GM23338 (cell line): ENCODE measurements around the gene OLA1. TPM values are rescaled to one million over a fixed set of nuclear protein-coding genes. Genes with fewer than 3 reads are reported as not detected.

ENCODE experiments used
- ATAC-seq: fragments of 200-7000 bp; cut with Tn5 transposase; 3 replicates; pipeline ENCODE4 v1.9.1; 2020
- DNase-seq: peaks from one replicate; pipeline ENCODE4 v3.0.0-alpha.2; 2015; ENCODE audit warnings: low spot score
- H2AFZ ChIP-seq: fragments of 200-600 bp; sonication (generic); 2 replicates; pipeline ENCODE4 v1.8.0; 2016; ENCODE audit warnings: antibody characterized with exemption, mild to moderate bottlenecking, moderate library complexity
- H3F3A ChIP-seq: fragments of 200-600 bp; sonication (generic); replicated peaks from 2 replicates; pipeline ENCODE4 v1.8.0; 2017; ENCODE audit warnings: antibody characterized with exemption, mixed run types, low read depth
- H3K27ac ChIP-seq: fragments of 200-600 bp; sonication (generic); 2 replicates; pipeline ENCODE4 v1.6.1; 2016; ENCODE audit warnings: low read depth
- H3K27me3 ChIP-seq: fragments of 200-600 bp; sonication (generic); 2 replicates; pipeline ENCODE4 v1.8.0; 2016; ENCODE audit warnings: mild to moderate bottlenecking, mixed run types, moderate library complexity; ENCODE audit not compliant: insufficient read depth
- H3K36me3 ChIP-seq: fragments of 200-600 bp; sonication (generic); 2 replicates; pipeline ENCODE4 v1.8.0; 2016; ENCODE audit warnings: mild to moderate bottlenecking; ENCODE audit not compliant: insufficient read depth
- H3K4me1 ChIP-seq: fragments of 200-600 bp; sonication (generic); 2 replicates; pipeline ENCODE4 v1.8.0; 2016; ENCODE audit warnings: mild to moderate bottlenecking, moderate library complexity; ENCODE audit not compliant: insufficient read depth
- H3K4me2 ChIP-seq: fragments of 200-600 bp; sonication (generic); 2 replicates; pipeline ENCODE4 v1.7.1; 2017; ENCODE audit warnings: mixed run types
- H3K4me3 ChIP-seq: fragments of 200-600 bp; sonication (generic); 2 replicates; pipeline ENCODE4 v1.6.1; 2016; ENCODE audit warnings: mixed run types
- H3K79me2 ChIP-seq: fragments of 200-600 bp; sonication (generic); replicated peaks from 2 replicates; pipeline ENCODE4 v1.8.0; 2017; ENCODE audit warnings: mild to moderate bottlenecking; ENCODE audit not compliant: insufficient read depth
- H3K9me2 ChIP-seq: fragments of 200-600 bp; sonication (generic); 2 replicates; pipeline ENCODE4 v1.8.0; 2017; ENCODE audit not compliant: insufficient read depth
- H4K20me1 ChIP-seq: fragments of 200-600 bp; sonication (generic); replicated peaks from 2 replicates; pipeline ENCODE4 v1.8.0; 2017; ENCODE audit warnings: mild to moderate bottlenecking; ENCODE audit not compliant: insufficient read depth
- H3K27ac Mint-ChIP-seq: 2 replicates; pipeline ENCODE4 v1.8.0; 2020; ENCODE audit warnings: inconsistent platforms, mild to moderate bottlenecking, moderate library complexity, mixed read lengths
- H3K27me3 Mint-ChIP-seq: 3 replicates; pipeline ENCODE4 v1.8.0; 2022; ENCODE audit warnings: low read depth, mild to moderate bottlenecking, moderate library complexity, mixed read lengths, inconsistent platforms; ENCODE audit not compliant: insufficient read depth, poor library complexity
- H3K36me3 Mint-ChIP-seq: 3 replicates; pipeline ENCODE4 v1.8.0; 2021; ENCODE audit warnings: low read depth, mild to moderate bottlenecking, inconsistent platforms, moderate library complexity, mixed read lengths
- H3K4me1 Mint-ChIP-seq: 3 replicates; pipeline ENCODE4 v1.8.0; 2020; ENCODE audit warnings: mild to moderate bottlenecking, inconsistent platforms, mixed read lengths
- H3K4me3 Mint-ChIP-seq: 3 replicates; pipeline ENCODE4 v1.8.0; 2021; ENCODE audit warnings: moderate library complexity, mild to moderate bottlenecking, inconsistent platforms, mixed read lengths
- H3K9me3 Mint-ChIP-seq: 3 replicates; pipeline ENCODE4 v1.8.0; 2020; ENCODE audit warnings: moderate library complexity, mild to moderate bottlenecking, inconsistent platforms, mixed read lengths
- CREB1 ChIP-seq: fragments of 250-450 bp; sonication (Bioruptor Pico); IDR thresholded peaks from 2 replicates; pipeline ENCODE4 v1.5.0; 2020; ENCODE audit warnings: low read depth, mild to moderate bottlenecking, moderate library complexity
- EZH2 ChIP-seq: fragments of 200-600 bp; sonication (generic); IDR thresholded peaks from one replicate; pipeline ENCODE4 v1.8.0; 2017; ENCODE audit warnings: antibody characterized with exemption, mild to moderate bottlenecking, low read depth; ENCODE audit not compliant: unreplicated experiment
- EZH2phosphoT487 ChIP-seq: fragments of 200-600 bp; sonication (generic); IDR thresholded peaks from one replicate; pipeline ENCODE4 v1.8.1; 2018; ENCODE audit warnings: antibody characterized with exemption; ENCODE audit not compliant: unreplicated experiment
- JUNB ChIP-seq: IDR thresholded peaks from one replicate; pipeline ENCODE4 v1.6.1; 2016; ENCODE audit warnings: antibody characterized with exemption; ENCODE audit not compliant: unreplicated experiment
- NANOG ChIP-seq: IDR thresholded peaks from 2 replicates; pipeline ENCODE4 v1.6.1; 2016; ENCODE audit warnings: antibody characterized with exemption, borderline replicate concordance
- POLR2AphosphoS5 ChIP-seq: IDR thresholded peaks from 2 replicates; pipeline ENCODE4 v1.6.1; 2016; ENCODE audit warnings: antibody characterized with exemption, low read depth
- STAT1 ChIP-seq: IDR thresholded peaks from one replicate; pipeline ENCODE4 v1.6.1; 2016; ENCODE audit warnings: antibody characterized with exemption; ENCODE audit not compliant: unreplicated experiment
- ZNF114 ChIP-seq: fragments of 250-450 bp; sonication (Bioruptor Pico); IDR thresholded peaks from 2 replicates; pipeline ENCODE4 v1.5.0; 2020; ENCODE audit warnings: mild to moderate bottlenecking, moderate library complexity
- ZNF331 ChIP-seq: fragments of 250-450 bp; sonication (Bioruptor Pico); IDR thresholded peaks from 2 replicates; pipeline ENCODE4 v1.5.0; 2020; ENCODE audit warnings: low read depth, mild to moderate bottlenecking, moderate library complexity
- polyA plus RNA-seq: library from polyadenylated mRNA; unstranded; fragments of >200 nt; fragmentation: Nextera tagmentation; extraction: Ambion mirVana; gene quantifications from 2 replicates; pipeline ENCODE4 v1.2.1, GENCODE V29; 2016
- total RNA-seq: library from RNA; depleted of rRNA; stranded (reverse); fragments of >200 nt; shearing (Covaris generic); gene quantifications from 2 replicates; pipeline ENCODE4 v1.2.3, GENCODE V29; 2014
- TF ChIP-seq, protein P1 (sequence below): IDR thresholded peaks from one replicate; pipeline ENCODE4 v1.6.1; 2018; ENCODE audit warnings: antibody characterized with exemption; ENCODE audit not compliant: unreplicated experiment
- TF ChIP-seq, protein P2 (sequence below): fragments of 250-450 bp; sonication (Bioruptor Pico); IDR thresholded peaks from 2 replicates; pipeline ENCODE4 v1.5.0; 2020; ENCODE audit warnings: mild to moderate bottlenecking, moderate library complexity
- TF ChIP-seq, protein P3 (sequence below): IDR thresholded peaks from 2 replicates; pipeline ENCODE4 v1.6.1; 2016; ENCODE audit warnings: antibody characterized with exemption
- TF ChIP-seq, protein P4 (sequence below), 2 experiments: fragments of 200-600 bp in 1 of 2; sonication (generic) in 1 of 2; conservative IDR thresholded peaks; 2 replicates each; pipeline versions ENCODE4 v1.5.1 to v1.6.1; 2016 to 2017; ENCODE audit warnings: antibody characterized with exemption in 2 of 2, low read depth in 2 of 2, mild to moderate bottlenecking in 2 of 2, moderate library complexity in 1 of 2

Gene OLA1
- total and polyA plus RNA-seq, 2 experiments from 2014 or later = 104 to 242 TPM

DNA sequence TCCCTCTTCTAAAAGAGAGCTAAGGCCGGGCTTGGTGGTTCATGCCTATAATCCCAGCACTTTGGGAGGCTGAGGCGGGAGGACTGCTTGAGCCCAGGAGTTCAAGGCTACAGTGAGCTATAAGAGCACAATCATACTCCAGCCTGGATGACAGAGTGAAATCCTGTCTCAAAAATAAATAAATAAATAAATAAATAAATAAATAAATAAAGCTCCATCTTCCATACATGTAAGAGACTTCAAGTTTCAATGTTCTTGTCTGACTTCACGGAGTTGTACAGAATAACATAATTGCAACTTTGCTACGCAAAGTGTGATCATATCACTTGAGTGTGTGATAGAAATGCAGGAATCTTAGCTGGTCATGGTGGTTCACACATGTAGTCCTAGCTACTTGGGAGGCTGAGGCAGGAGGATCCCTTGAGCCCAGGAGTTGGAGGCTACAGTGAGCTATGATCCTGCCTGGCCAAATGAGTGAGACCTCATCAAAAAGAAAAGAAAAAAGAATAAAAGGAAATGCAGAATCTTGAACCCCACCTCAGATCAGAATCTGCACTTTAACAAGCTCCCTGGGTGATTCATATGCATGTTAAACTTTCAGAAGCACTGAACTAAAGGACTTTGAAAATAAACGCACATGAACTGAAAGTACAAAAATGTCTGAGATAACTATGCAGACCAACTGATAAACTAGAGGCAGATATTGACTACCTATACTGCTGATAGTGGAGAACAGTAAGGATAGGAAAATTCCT, 159.4 kb downstream of the OLA1 start:
- Histone ChIP-seq H4K20me1 (no peaks in the 10 kb centered on the region), H3K79me2 (no peaks in the 10 kb centered on the region), H3K27ac (0 out of 2 replicates have a peak overlapping the region, but pooled peaks have one; percentile 39), H3K4me3 (no peak overlapping the region), H3F3A (no peaks in the 10 kb centered on the region), H2AFZ (no peak overlapping the region), H3K4me2 (no peak overlapping the region), H3K27me3 (no peaks in the 10 kb centered on the region), H3K9me2 (no peaks in the 10 kb centered on the region), H3K4me1 (peaks cover 10% of the 10 kb centered on the region), H3K36me3 (no peaks in the 10 kb centered on the region)
- no peak overlapping the region for H3K27ac Mint-ChIP-seq
- peaks cover 11% of the 10 kb centered on the region; the same call in 2 of the 3 replicates for H3K4me1 Mint-ChIP-seq
- ATAC-seq (no peak), DNase-seq (no peak)
- TF ChIP-seq STAT1 = no peak
- TF ChIP-seq, protein P1, sequence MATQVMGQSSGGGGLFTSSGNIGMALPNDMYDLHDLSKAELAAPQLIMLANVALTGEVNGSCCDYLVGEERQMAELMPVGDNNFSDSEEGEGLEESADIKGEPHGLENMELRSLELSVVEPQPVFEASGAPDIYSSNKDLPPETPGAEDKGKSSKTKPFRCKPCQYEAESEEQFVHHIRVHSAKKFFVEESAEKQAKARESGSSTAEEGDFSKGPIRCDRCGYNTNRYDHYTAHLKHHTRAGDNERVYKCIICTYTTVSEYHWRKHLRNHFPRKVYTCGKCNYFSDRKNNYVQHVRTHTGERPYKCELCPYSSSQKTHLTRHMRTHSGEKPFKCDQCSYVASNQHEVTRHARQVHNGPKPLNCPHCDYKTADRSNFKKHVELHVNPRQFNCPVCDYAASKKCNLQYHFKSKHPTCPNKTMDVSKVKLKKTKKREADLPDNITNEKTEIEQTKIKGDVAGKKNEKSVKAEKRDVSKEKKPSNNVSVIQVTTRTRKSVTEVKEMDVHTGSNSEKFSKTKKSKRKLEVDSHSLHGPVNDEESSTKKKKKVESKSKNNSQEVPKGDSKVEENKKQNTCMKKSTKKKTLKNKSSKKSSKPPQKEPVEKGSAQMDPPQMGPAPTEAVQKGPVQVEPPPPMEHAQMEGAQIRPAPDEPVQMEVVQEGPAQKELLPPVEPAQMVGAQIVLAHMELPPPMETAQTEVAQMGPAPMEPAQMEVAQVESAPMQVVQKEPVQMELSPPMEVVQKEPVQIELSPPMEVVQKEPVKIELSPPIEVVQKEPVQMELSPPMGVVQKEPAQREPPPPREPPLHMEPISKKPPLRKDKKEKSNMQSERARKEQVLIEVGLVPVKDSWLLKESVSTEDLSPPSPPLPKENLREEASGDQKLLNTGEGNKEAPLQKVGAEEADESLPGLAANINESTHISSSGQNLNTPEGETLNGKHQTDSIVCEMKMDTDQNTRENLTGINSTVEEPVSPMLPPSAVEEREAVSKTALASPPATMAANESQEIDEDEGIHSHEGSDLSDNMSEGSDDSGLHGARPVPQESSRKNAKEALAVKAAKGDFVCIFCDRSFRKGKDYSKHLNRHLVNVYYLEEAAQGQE = no peak
- no peak for TF ChIP-seq ZNF114
- TF ChIP-seq EZH2 = no peak
- TF ChIP-seq NANOG = no peak
- no peak for TF ChIP-seq ZNF331 (CRISPR knock-in tag)
- TF ChIP-seq, protein P2, sequence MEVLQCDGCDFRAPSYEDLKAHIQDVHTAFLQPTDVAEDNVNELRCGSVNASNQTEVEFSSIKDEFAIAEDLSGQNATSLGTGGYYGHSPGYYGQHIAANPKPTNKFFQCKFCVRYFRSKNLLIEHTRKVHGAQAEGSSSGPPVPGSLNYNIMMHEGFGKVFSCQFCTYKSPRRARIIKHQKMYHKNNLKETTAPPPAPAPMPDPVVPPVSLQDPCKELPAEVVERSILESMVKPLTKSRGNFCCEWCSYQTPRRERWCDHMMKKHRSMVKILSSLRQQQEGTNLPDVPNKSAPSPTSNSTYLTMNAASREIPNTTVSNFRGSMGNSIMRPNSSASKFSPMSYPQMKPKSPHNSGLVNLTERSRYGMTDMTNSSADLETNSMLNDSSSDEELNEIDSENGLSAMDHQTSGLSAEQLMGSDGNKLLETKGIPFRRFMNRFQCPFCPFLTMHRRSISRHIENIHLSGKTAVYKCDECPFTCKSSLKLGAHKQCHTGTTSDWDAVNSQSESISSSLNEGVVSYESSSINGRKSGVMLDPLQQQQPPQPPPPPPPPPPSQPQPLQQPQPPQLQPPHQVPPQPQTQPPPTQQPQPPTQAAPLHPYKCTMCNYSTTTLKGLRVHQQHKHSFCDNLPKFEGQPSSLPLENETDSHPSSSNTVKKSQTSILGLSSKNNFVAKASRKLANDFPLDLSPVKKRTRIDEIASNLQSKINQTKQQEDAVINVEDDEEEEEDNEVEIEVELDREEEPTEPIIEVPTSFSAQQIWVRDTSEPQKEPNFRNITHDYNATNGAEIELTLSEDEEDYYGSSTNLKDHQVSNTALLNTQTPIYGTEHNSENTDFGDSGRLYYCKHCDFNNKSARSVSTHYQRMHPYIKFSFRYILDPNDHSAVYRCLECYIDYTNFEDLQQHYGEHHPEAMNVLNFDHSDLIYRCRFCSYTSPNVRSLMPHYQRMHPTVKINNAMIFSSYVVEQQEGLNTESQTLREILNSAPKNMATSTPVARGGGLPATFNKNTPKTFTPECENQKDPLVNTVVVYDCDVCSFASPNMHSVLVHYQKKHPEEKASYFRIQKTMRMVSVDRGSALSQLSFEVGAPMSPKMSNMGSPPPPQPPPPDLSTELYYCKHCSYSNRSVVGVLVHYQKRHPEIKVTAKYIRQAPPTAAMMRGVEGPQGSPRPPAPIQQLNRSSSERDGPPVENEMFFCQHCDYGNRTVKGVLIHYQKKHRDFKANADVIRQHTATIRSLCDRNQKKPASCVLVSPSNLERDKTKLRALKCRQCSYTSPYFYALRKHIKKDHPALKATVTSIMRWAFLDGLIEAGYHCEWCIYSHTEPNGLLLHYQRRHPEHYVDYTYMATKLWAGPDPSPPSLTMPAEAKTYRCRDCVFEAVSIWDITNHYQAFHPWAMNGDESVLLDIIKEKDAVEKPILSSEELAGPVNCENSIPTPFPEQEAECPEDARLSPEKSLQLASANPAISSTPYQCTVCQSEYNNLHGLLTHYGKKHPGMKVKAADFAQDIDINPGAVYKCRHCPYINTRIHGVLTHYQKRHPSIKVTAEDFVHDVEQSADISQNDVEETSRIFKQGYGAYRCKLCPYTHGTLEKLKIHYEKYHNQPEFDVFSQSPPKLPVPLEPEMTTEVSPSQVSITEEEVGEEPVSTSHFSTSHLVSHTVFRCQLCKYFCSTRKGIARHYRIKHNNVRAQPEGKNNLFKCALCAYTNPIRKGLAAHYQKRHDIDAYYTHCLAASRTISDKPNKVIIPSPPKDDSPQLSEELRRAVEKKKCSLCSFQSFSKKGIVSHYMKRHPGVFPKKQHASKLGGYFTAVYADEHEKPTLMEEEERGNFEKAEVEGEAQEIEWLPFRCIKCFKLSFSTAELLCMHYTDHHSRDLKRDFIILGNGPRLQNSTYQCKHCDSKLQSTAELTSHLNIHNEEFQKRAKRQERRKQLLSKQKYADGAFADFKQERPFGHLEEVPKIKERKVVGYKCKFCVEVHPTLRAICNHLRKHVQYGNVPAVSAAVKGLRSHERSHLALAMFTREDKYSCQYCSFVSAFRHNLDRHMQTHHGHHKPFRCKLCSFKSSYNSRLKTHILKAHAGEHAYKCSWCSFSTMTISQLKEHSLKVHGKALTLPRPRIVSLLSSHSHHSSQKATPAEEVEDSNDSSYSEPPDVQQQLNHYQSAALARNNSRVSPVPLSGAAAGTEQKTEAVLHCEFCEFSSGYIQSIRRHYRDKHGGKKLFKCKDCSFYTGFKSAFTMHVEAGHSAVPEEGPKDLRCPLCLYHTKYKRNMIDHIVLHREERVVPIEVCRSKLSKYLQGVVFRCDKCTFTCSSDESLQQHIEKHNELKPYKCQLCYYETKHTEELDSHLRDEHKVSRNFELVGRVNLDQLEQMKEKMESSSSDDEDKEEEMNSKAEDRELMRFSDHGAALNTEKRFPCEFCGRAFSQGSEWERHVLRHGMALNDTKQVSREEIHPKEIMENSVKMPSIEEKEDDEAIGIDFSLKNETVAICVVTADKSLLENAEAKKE (CRISPR knock-in tag) = no peak
- TF ChIP-seq CREB1 = no peak
- no peak for TF ChIP-seq POLR2AphosphoS5
- TF ChIP-seq JUNB = no peak
- TF ChIP-seq, protein P3, sequence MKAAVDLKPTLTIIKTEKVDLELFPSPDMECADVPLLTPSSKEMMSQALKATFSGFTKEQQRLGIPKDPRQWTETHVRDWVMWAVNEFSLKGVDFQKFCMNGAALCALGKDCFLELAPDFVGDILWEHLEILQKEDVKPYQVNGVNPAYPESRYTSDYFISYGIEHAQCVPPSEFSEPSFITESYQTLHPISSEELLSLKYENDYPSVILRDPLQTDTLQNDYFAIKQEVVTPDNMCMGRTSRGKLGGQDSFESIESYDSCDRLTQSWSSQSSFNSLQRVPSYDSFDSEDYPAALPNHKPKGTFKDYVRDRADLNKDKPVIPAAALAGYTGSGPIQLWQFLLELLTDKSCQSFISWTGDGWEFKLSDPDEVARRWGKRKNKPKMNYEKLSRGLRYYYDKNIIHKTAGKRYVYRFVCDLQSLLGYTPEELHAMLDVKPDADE = no peak
- no peak for TF ChIP-seq EZH2phosphoT487
- TF ChIP-seq, protein P4, sequence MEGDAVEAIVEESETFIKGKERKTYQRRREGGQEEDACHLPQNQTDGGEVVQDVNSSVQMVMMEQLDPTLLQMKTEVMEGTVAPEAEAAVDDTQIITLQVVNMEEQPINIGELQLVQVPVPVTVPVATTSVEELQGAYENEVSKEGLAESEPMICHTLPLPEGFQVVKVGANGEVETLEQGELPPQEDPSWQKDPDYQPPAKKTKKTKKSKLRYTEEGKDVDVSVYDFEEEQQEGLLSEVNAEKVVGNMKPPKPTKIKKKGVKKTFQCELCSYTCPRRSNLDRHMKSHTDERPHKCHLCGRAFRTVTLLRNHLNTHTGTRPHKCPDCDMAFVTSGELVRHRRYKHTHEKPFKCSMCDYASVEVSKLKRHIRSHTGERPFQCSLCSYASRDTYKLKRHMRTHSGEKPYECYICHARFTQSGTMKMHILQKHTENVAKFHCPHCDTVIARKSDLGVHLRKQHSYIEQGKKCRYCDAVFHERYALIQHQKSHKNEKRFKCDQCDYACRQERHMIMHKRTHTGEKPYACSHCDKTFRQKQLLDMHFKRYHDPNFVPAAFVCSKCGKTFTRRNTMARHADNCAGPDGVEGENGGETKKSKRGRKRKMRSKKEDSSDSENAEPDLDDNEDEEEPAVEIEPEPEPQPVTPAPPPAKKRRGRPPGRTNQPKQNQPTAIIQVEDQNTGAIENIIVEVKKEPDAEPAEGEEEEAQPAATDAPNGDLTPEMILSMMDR (conservative IDR thresholded peaks at IDR 0.05; ENCODE audit: low read depth in 2 of 2) = no peak
- H3K36me3 Mint-ChIP-seq = peaks cover 2% of the 10 kb centered on the region; the same call in 1 of the 3 replicates
- no peaks in the 10 kb centered on the region for H3K9me3 Mint-ChIP-seq
- peaks cover 2% of the 10 kb centered on the region for H3K27me3 Mint-ChIP-seq
- no peak overlapping the region for H3K4me3 Mint-ChIP-seq
